GM21786 (cell line): ENCODE measurements around the gene ADGRB3.
"Not testable (repeated sequence)": the region's sequence is repeated elsewhere in the genome, so short reads cannot be mapped to it uniquely, and the experiment has no call there.

Experiments used
- ATAC-seq: cut with Tn5 transposase; IDR thresholded peaks from one replicate; pipeline ENCODE4 v1.9.1; 2021; ENCODE audit not compliant: unreplicated experiment

ADGRB3 gene

DNA sequence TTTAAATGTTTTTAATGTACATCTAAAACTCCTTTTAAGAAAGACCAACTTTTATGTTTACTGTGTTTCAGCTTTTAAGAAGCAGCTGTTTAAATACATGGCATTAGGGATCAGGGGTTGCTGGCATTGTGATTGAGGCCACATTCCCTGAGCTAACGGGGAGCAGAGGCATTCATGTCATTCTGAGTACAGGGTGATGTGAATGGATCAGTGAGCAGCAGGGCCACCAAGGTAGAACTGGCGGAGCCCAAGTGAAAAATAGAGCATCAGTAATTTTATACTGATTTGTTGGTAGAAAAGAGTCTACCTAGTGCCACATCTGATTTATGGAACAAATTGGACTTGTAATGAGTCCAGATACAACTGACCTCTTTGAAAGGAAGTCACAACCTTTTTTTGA is 467.3 kb downstream of the ADGRB3 start:
- ATAC-seq: no peak

GRCh38 chr6:69105288-69105687 is 470.2 kb downstream of the ADGRB3 start:
- ATAC-seq: no peak

DNA sequence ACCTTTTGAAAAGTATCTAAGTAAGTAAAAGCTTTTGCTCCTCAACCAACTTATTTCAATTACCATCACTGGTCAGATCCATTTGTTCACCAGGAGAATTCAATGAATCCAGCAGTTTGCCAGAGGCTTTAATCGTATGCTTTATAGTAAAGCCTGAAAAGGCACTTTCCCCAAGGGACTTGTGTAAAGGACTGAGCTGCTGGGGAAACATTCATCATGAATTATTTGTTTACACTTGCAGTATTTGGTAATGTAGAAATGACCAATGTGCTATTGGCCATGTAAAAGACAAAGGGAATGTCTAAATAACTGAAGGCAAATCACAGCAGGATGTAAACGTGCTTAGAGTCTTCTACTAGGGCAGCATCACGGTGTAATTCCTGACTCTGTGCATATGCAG is 471.4 kb downstream of the ADGRB3 start:
- ATAC-seq: no peak

DNA sequence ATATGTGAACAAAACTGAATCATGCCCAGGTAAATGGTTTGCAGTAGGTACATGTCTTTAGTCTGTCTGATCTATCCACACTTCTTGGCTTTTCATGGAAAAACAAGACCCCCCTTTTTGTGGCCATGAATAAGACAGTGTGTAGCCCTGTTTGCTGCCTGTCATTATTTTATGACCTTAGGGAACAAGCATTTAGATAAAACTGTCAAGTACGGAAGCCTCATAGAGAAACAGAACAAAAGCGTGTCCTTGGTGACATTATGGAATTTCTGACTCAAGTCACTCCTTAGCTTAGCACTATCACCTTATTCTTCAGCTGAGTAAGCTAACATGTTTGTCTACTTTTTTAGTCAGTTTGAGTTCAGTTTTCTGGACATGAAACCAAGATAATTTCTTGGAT is 476.2 kb downstream of the ADGRB3 start:
- ATAC-seq: no peak

DNA sequence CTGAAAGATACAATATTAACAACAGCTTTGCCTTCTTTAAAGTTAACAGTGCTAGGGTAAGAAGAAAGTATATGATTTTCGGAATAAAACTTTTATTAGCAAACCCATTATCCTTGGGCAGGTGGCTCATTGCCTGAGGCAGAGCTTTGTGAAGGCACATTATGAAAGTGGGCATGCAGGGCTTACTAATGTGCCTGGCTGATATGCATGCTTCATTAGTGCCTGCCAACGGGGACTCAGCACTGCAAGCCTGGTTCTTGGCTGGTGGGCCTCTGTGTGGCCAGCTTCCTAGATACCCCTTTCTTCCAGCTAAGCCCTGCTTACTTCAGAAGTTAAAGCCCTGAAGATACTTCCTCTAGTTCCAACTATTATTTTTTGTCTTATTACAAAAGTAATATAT is 481.6 kb downstream of the ADGRB3 start:
- ATAC-seq: no peak

GRCh38 chr6:69121461-69122406 is 486.7 kb downstream of the ADGRB3 start:
- ATAC-seq: not testable (repeated sequence)

GRCh38 chr6:69122407-69122773 is 487.3 kb downstream of the ADGRB3 start:
- ATAC-seq: no peak

DNA sequence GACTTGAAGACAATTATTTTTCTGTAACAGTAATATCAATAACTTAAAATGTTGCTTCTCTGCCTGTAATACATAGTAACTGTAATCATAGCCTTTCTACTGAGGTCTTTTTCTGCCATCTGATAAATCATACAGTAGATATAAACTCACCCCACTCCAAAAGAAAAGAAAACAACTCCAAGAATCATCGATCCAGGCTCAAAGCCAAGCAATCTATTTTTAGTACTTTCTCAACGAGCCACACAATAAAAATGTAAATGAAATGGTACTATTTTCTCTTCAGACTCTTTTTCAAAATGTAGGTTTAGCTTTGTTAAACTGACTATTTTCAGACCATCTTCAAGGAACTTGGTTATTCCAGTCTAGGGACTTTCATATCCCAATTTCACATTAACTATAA is 493.3 kb downstream of the ADGRB3 start:
- no peak for ATAC-seq

DNA sequence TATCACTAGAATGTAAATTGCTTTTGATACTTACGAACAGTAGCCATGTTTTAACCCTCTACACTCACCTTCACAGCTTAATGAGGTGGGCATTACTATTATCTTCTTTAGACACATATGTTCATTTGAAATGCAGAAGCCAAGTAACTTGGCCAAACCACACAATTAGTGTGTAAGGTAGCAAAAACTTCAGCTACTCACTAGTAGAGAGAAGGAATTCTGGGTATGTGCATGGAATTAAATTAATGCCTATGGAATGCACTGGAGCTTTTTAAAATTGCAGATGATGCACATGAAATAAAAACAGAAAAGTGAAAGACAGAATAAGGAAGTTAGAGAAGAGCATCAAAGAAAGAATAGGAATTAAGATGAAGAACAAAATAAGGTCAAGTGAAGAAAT is 494.0 kb downstream of the ADGRB3 start:
- ATAC-seq: no peak

DNA sequence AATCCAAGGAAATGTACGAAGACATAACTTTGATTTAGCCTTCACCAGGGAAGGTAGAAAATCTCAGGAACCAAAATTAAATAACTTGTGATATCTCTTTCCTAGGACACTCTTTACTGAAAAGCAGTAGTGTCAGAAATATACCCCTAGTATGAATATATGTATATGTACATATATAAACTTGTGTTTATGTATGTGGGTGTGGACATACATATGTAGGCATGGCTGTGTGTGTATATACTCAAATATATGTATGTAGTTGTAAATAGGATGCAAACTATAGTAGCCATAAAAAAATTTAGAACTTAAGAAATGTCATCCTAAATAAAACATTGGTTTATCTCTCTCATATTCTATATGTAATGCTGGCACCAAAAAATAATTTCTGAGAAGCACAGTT is 500.8 kb downstream of the ADGRB3 start:
- ATAC-seq: no peak

DNA sequence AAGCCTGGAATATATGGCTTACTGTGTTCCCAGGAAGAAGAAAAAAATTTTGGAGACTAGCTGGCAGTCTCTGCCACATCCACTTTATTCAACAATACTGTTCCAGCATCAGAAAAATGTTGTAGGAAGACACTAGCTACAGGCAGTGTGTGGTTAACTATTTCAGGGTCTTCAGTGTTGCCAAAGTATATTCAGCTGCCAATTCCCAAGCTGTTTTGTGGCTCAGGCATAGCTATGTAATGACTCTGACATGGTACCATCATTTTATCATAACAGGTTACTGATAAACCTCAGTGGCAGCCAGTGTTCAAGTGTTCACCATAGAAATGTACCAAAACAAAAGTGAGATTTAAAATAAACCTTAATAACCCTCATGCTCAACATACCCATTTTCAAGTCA is 503.1 kb downstream of the ADGRB3 start:
- ATAC-seq: no peak

DNA sequence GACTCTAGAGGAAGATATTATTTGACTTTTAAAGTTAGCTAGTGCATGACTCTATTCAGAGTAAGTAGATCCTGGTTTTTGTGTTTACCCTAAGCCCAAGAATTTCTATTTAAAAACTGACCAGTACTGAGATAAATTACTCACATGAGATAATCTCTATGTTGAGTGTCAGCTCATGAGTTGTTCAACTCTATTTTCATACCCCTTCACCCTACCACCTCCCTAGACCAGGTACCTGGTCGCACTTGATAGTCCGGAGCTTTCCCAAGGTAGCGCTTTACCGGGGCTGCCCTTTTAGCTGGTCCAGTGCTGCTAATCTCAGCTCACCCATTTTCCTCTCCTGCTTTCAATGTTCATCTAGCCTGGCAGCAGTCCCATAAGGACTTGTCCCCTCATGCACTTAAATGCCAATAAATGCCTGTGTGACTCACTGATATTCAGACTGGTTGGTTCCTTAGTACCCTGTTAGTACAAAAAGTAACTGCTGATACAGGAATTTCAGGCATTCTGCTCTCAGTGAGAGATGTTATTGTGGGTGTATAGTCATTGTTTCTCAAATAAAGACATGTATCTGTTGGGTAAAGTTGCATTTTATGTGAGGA is 503.9 kb downstream of the ADGRB3 start:
- ATAC-seq: no peak

GRCh38 chr6:69145062-69145461 is 510.0 kb downstream of the ADGRB3 start:
- no peak for ATAC-seq

- no peak for ATAC-seq
Measured at GRCh38 chr6:69146385-69146784, 511.3 kb downstream of the ADGRB3 start.

DNA sequence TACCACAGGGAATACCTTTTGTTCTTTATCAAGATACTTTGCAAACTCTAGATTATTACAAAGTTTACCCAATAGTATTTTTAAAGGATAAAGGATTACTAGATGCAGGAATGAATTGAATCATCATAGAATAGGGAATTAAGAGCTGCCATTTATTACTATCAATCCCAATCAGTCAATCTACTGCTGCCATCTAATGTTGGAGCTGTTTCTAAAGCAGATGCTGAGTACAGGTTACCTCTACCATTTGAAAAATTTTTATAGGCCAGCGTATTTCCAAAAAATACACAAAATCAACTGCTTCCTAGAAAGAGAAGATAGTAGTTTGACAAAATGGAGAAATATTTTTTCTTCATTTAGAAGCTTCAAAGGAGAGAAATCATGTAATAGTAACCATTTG is 520.4 kb downstream of the ADGRB3 start:
- no peak for ATAC-seq

GRCh38 chr6:69162811-69163210 is 527.7 kb downstream of the ADGRB3 start:
- no peak for ATAC-seq

GRCh38 chr6:69164564-69165229 is 529.6 kb downstream of the ADGRB3 start:
- no peak for ATAC-seq

DNA sequence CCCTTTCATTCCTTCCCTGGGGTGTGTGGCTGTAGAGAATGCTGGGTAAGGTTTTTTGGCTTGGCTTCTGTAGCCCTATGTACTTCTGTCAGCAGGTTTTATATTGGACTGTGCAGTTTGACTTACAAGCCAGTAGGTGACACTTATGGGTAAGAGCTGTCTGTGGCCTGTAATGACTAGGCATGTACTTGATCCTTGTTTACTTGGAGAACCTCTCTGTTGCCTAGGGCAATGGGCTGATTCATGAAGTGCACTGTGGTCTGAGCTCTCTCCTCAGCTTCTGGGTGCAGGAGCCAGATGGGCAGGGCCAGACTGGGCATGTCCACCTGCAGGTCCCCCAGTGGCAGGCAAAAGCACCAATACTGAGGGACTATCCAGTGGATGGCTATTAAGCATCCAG is 544.6 kb downstream of the ADGRB3 start:
- no peak for ATAC-seq

- ATAC-seq: no peak
Measured at GRCh38 chr6:69180361-69181067, 545.4 kb downstream of the ADGRB3 start.

- no peak for ATAC-seq
Measured at GRCh38 chr6:69181964-69182363, 546.9 kb downstream of the ADGRB3 start.

DNA sequence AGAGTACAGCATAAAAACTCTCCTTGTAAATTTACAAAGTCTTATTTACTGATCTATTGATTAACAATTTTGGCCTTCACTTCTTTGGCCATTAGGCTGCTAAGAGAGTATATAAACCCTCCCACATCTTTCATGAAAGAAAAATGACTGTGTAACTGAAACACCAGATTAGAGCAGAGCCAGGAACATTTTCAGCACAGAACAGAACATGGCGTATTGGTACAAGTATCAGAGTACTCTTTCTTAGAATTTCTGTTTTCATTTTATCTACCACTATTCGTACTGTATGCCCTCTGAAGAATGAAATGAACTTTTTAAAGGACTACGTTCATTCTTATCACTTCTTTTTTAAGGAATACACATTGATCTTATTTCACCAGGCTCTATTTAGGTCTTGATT is 550.2 kb downstream of the ADGRB3 start:
- ATAC-seq: no peak
